Aorta (tissue), 4 donors: ENCODE measurements around the gene TFPT. TPM values are rescaled to one million over a fixed set of nuclear protein-coding genes. Genes with fewer than 3 reads are reported as not detected.

Source experiments
- polyA plus RNA-seq, 2 donors: library from polyadenylated mRNA; stranded (reverse); fragments of 200-250 nt; gene quantifications; one replicate each; pipeline ENCODE4 v1.2.3, GENCODE V29; 2013
- total RNA-seq, 2 donors: library from RNA; stranded (reverse); fragmentation: NEBNext Ultra II Directional; extraction: Animal tissue kit (Norgen Biotek cat#: 25700); gene quantifications; one replicate each; pipeline ENCODE4 v1.2.1, GENCODE V29; 2021
- donor health status: healthy with polysubstance abuse.
- donor health status: Bipolar disorder and iron deficiency.
- donor health status: DM: no; HTN: no; CAD: no.
- donor health status: DM: yes; HTN: yes; CAD: no.

The TFPT gene
- total and polyA plus RNA-seq, 4 donors = 8.3 to 29.4 (median 15.1) TPM

Other genes with a start within 250 kb of the TFPT start
- gene MYADM, start 247.8 kb downstream of the TFPT start, total RNA-seq = 100 to 1,000 TPM; 234 to 377 TPM
- gene MYADM, start 247.8 kb downstream of the TFPT start, polyA plus RNA-seq = 100 to 1,000 TPM in 1 of 2 donors, 10 to 100 TPM in 1; 59.2 to 134 TPM
- 1 to 10 TPM in 1 of 2 donors, not detected in 1; 1.2 TPM for gene PRKCG, start 233.5 kb downstream of the TFPT start, total RNA-seq
- not detected for gene PRKCG, start 233.5 kb downstream of the TFPT start, polyA plus RNA-seq
- gene CACNG7, start 206.4 kb downstream of the TFPT start, total RNA-seq = not detected
- gene CACNG7, start 206.4 kb downstream of the TFPT start, polyA plus RNA-seq = not detected
- under 1 TPM; 0.23 to 0.33 TPM for gene CACNG8, start 152.7 kb downstream of the TFPT start, total RNA-seq
- under 1 TPM; under 0.01 to 0.05 TPM for gene CACNG8, start 152.7 kb downstream of the TFPT start, polyA plus RNA-seq
- gene CACNG6, start 124.0 kb downstream of the TFPT start, total RNA-seq = not detected
- under 1 TPM in 1 of 2 donors, not detected in 1; 0.18 TPM for gene CACNG6, start 124.0 kb downstream of the TFPT start, polyA plus RNA-seq
- not detected for gene VSTM1, start 51.8 kb downstream of the TFPT start, total RNA-seq
- not detected for gene VSTM1, start 51.8 kb downstream of the TFPT start, polyA plus RNA-seq
- gene TARM1, start 34.3 kb downstream of the TFPT start, total RNA-seq = not detected
- not detected for gene TARM1, start 34.3 kb downstream of the TFPT start, polyA plus RNA-seq
- gene OSCAR, start 14.9 kb downstream of the TFPT start, total RNA-seq = 1 to 10 TPM; 4.4 to 6.0 TPM
- gene OSCAR, start 14.9 kb downstream of the TFPT start, polyA plus RNA-seq = 1 to 10 TPM in 1 of 2 donors, under 1 TPM in 1; 0.31 to 2.8 TPM
- gene NDUFA3, start 12.8 kb downstream of the TFPT start, total RNA-seq = 10 to 100 TPM; 64.9 to 65.3 TPM
- 100 to 1,000 TPM in 1 of 2 donors, 10 to 100 TPM in 1; 76.5 to 129 TPM for gene NDUFA3, start 12.8 kb downstream of the TFPT start, polyA plus RNA-seq
- gene PRPF31, start 97 bp upstream of the TFPT start, total RNA-seq = 10 to 100 TPM; 41.5 to 50.4 TPM
- 10 to 100 TPM; 33.8 to 71.2 TPM for gene PRPF31, start 97 bp upstream of the TFPT start, polyA plus RNA-seq
- 10 to 100 TPM; 33.5 to 35.9 TPM for gene CNOT3, start 22.1 kb upstream of the TFPT start, total RNA-seq
- 10 to 100 TPM; 10.4 to 54.4 TPM for gene CNOT3, start 22.1 kb upstream of the TFPT start, polyA plus RNA-seq
- gene LENG1, start 44.1 kb upstream of the TFPT start, total RNA-seq = 1 to 10 TPM; 5.7 to 6.0 TPM
- 10 to 100 TPM in 1 of 2 donors, 1 to 10 TPM in 1; 7.5 to 10.1 TPM for gene LENG1, start 44.1 kb upstream of the TFPT start, polyA plus RNA-seq
- gene TMC4, start 57.5 kb upstream of the TFPT start, total RNA-seq = 1 to 10 TPM; 1.2 to 7.4 TPM
- 10 to 100 TPM in 1 of 2 donors, under 1 TPM in 1; 0.08 to 15.8 TPM for gene TMC4, start 57.5 kb upstream of the TFPT start, polyA plus RNA-seq
- 10 to 100 TPM; 31.3 to 40.7 TPM for gene MBOAT7, start 73.9 kb upstream of the TFPT start, total RNA-seq
- 10 to 100 TPM; 11.9 to 22.0 TPM for gene MBOAT7, start 73.9 kb upstream of the TFPT start, polyA plus RNA-seq
- gene TSEN34, start 75.7 kb upstream of the TFPT start, total RNA-seq = 10 to 100 TPM; 24.6 to 28.1 TPM
- gene TSEN34, start 75.7 kb upstream of the TFPT start, polyA plus RNA-seq = 10 to 100 TPM; 21.5 to 46.3 TPM
- 1,000 to 10,000 TPM in 1 of 2 donors, 100 to 1,000 TPM in 1; 778 to 1,093 TPM for gene RPS9, start 85.2 kb upstream of the TFPT start, total RNA-seq
- 1,000 to 10,000 TPM; 3,636 to 4,281 TPM for gene RPS9, start 85.2 kb upstream of the TFPT start, polyA plus RNA-seq
- gene LILRB3, start 107.3 kb upstream of the TFPT start, total RNA-seq = 10 to 100 TPM; 18.8 to 26.7 TPM
- gene LILRB3, start 107.3 kb upstream of the TFPT start, polyA plus RNA-seq = 1 to 10 TPM in 1 of 2 donors, under 1 TPM in 1; 0.61 to 1.9 TPM
- 10 to 100 TPM; 13.3 to 14.8 TPM for gene LILRA6, start 127.1 kb upstream of the TFPT start, total RNA-seq
- gene LILRA6, start 127.1 kb upstream of the TFPT start, polyA plus RNA-seq = 1 to 10 TPM in 1 of 2 donors, under 1 TPM in 1; 0.43 to 4.8 TPM
- 10 to 100 TPM; 15.0 to 48.7 TPM for gene LILRB5, start 141.6 kb upstream of the TFPT start, total RNA-seq
- gene LILRB5, start 141.6 kb upstream of the TFPT start, polyA plus RNA-seq = 1 to 10 TPM; 2.7 to 8.4 TPM
- 10 to 100 TPM; 10.2 to 22.7 TPM for gene LILRB2, start 165.5 kb upstream of the TFPT start, total RNA-seq
- gene LILRB2, start 165.5 kb upstream of the TFPT start, polyA plus RNA-seq = 1 to 10 TPM in 1 of 2 donors, under 1 TPM in 1; 0.38 to 2.0 TPM
- gene LILRA5, start 197.5 kb upstream of the TFPT start, total RNA-seq = 10 to 100 TPM in 1 of 2 donors, 1 to 10 TPM in 1; 5.5 to 10.8 TPM
- gene LILRA5, start 197.5 kb upstream of the TFPT start, polyA plus RNA-seq = 1 to 10 TPM; 1.7 to 3.5 TPM
- not detected for gene LILRA4, start 223.5 kb upstream of the TFPT start, total RNA-seq
- gene LILRA4, start 223.5 kb upstream of the TFPT start, polyA plus RNA-seq = not detected
- gene LAIR1, start 249.3 kb upstream of the TFPT start, total RNA-seq = 10 to 100 TPM; 27.4 to 78.4 TPM
- gene LAIR1, start 249.3 kb upstream of the TFPT start, polyA plus RNA-seq = 10 to 100 TPM in 1 of 2 donors, 1 to 10 TPM in 1; 2.1 to 17.2 TPM